AG09309 (cell line): ENCODE data around the gene DISC1.

Experiments
- DNase-seq: peaks from one replicate; pipeline ENCODE4 v3.0.0-alpha.2; 2010; ENCODE audit warnings: low read depth
- H3K4me3 ChIP-seq: 2 replicates; pipeline ENCODE4 v1.5.1; 2011; ENCODE audit warnings: mild to moderate bottlenecking, low read depth, low read length, moderate library complexity; ENCODE audit not compliant: control insufficient read depth
- CTCF ChIP-seq: IDR thresholded peaks from 2 replicates; pipeline ENCODE4 v1.5.1; 2011; ENCODE audit warnings: mild to moderate bottlenecking, low read depth, low read length, inconsistent platforms; ENCODE audit not compliant: insufficient read depth, control insufficient read depth; ENCODE audit errors: missing control alignments

Gene DISC1

GRCh38 chr1:231736464-231736863, 109.9 kb downstream of the DISC1 start:
- no peak overlapping the region for H3K4me3 ChIP-seq
- TF ChIP-seq CTCF: no peak
- DNase-seq: no peak

GRCh38 chr1:231738554-231738953, 112.0 kb downstream of the DISC1 start:
- no peak for TF ChIP-seq CTCF
- no peak overlapping the region for H3K4me3 ChIP-seq
- no peak for DNase-seq

- no peak for DNase-seq
- TF ChIP-seq CTCF: no peak
Observed at GRCh38 chr1:231743966-231744365, 117.4 kb downstream of the DISC1 start.

GRCh38 chr1:231748760-231749415, 122.3 kb downstream of the DISC1 start:
- TF ChIP-seq CTCF: no peak
- H3K4me3 ChIP-seq: no peak overlapping the region
- no peak for DNase-seq

More at GRCh38 chr1:231743966-231744365, 117.4 kb downstream of the DISC1 start:
- no peak overlapping the region for H3K4me3 ChIP-seq

GRCh38 chr1:231750296-231750695, 123.7 kb downstream of the DISC1 start:
- no peak for TF ChIP-seq CTCF
- no peak for DNase-seq
- H3K4me3 ChIP-seq: no peak overlapping the region

GRCh38 chr1:231750818-231751362, 124.3 kb downstream of the DISC1 start:
- no peak for DNase-seq
- no peak overlapping the region for H3K4me3 ChIP-seq
- TF ChIP-seq CTCF: no peak
